ENCODE results near the gene LMF2. TPM values are rescaled to one million over a fixed set of nuclear protein-coding genes. Genes with fewer than 3 reads are reported as not detected.

LMF2 gene
- total RNA-seq, 1 experiment from 2014 or later: 54.2 TPM

DNA sequence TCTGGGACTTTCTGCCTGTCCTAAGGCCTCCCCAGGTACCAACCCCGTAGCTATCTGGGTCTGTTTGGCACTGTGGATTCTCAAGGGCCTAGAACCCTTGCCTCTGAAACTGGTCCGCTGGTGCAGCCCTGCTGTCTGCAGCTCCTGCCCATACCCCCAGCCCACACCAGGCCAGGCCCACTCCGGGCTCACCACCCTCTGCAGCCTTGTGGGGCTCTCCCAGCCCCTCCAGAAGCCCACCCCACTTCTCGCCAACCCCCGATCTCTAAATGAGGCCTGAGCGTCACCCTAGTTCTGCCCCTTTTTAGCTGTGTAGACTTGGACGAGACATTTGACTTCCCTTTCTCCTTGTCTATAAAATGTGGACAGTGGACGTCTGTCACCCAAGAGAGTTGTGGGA lies 42.9 kb upstream of the LMF2 start:
- Histone ChIP-seq H3K4me1 (ENCODE audit: control insufficient read depth, insufficient read depth, low read length) (peaks cover 4% of the 10 kb centered on the region; the same call in 1 of the 2 replicates), H3K36me3 (ENCODE audit: control insufficient read depth, insufficient read depth, low read length) (no peaks in the 10 kb centered on the region), H3K4me3 (ENCODE audit: low read depth in 2 of 2, low read length in 2 of 2) (no peak overlapping the region), H3K27me3 (ENCODE audit: control insufficient read depth, insufficient read depth, low read length) (no peaks in the 10 kb centered on the region), H3K27ac (ENCODE audit: low read length) (no peak overlapping the region), H3K9me3 (ENCODE audit: control insufficient read depth, insufficient read depth, low read depth, low read length) (no peaks in the 10 kb centered on the region)
- POLR2A ChIA-PET: interaction anchor here (0.6 kb wide), 1 partner anchor 51 kb away, joined by 10 read pairs; no protein-coding TSS in a partner anchor
- intact Hi-C loops (cut with micrococcal nuclease; ENCODE audit: unreplicated experiment): no loop called here
- no TSS peak for BruUV-seq (replicated peaks)
- no peak for TF ChIP-seq TCF7L2 (IDR thresholded peaks at IDR 0.05; ENCODE audit: low read depth, low read length)
- no peak for ATAC-seq
- DNase-seq (ENCODE audit: low read depth, low spot score): no peak
- in situ Hi-C loops (cut with HindIII; ENCODE audit: low pct_unique_long_range_greater_than_20kb, low sequenced_read_pairs): no loop called here
- CTCF ChIA-PET: no interaction called here

DNA sequence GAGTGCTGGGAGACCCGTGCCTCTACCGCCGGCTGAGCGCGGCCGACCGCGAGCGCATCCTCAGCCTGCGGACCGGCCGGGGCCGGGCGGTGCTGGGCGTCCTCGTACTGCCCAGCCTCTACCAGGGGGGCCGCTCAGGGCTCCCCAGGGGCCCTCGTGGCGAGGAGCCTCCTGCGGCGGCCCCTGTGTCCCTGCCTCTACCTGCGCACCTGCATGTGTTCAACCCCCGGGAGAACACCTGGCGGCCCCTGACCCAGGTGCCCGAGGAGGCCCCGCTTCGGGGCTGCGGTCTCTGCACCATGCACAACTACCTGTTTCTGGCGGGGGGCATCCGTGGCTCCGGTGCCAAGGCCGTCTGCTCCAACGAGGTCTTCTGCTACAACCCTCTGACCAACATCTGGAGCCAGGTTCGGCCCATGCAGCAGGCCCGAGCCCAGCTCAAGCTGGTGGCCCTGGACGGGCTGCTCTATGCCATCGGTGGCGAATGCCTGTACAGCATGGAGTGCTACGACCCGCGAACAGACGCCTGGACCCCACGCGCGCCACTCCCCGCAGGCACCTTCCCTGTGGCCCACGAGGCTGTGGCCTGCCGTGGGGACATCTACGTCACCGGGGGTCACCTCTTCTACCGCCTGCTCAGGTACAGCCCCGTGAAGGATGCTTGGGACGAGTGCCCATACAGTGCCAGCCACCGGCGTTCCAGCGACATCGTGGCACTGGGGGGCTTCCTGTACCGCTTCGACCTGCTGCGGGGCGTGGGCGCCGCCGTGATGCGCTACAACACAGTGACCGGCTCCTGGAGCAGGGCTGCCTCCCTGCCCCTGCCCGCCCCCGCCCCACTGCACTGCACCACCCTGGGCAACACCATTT lies 41.7 kb upstream of the LMF2 start:
- Histone ChIP-seq H3K27me3 (ENCODE audit: control insufficient read depth, insufficient read depth, low read length) (no peaks in the 10 kb centered on the region), H3K36me3 (ENCODE audit: control insufficient read depth, insufficient read depth, low read length) (no peaks in the 10 kb centered on the region), H3K9me3 (ENCODE audit: control insufficient read depth, insufficient read depth, low read depth, low read length) (no peaks in the 10 kb centered on the region), H3K27ac (ENCODE audit: low read length) (no peak overlapping the region), H3K4me3 (ENCODE audit: low read depth in 2 of 2, low read length in 2 of 2) (no peak overlapping the region), H3K4me1 (ENCODE audit: control insufficient read depth, insufficient read depth, low read length) (peaks cover 14% of the 10 kb centered on the region)
- intact Hi-C loops (cut with micrococcal nuclease; ENCODE audit: unreplicated experiment) (no loop called here), in situ Hi-C loops (cut with HindIII; ENCODE audit: low pct_unique_long_range_greater_than_20kb, low sequenced_read_pairs) (no loop called here)
- ChIA-PET CTCF (interaction anchor here (0.5 kb wide), 1 partner anchor 8 kb away, joined by 3 read pairs; no protein-coding TSS in a partner anchor), POLR2A (no interaction called here)
- no peak for ATAC-seq
- TF ChIP-seq, protein P1, sequence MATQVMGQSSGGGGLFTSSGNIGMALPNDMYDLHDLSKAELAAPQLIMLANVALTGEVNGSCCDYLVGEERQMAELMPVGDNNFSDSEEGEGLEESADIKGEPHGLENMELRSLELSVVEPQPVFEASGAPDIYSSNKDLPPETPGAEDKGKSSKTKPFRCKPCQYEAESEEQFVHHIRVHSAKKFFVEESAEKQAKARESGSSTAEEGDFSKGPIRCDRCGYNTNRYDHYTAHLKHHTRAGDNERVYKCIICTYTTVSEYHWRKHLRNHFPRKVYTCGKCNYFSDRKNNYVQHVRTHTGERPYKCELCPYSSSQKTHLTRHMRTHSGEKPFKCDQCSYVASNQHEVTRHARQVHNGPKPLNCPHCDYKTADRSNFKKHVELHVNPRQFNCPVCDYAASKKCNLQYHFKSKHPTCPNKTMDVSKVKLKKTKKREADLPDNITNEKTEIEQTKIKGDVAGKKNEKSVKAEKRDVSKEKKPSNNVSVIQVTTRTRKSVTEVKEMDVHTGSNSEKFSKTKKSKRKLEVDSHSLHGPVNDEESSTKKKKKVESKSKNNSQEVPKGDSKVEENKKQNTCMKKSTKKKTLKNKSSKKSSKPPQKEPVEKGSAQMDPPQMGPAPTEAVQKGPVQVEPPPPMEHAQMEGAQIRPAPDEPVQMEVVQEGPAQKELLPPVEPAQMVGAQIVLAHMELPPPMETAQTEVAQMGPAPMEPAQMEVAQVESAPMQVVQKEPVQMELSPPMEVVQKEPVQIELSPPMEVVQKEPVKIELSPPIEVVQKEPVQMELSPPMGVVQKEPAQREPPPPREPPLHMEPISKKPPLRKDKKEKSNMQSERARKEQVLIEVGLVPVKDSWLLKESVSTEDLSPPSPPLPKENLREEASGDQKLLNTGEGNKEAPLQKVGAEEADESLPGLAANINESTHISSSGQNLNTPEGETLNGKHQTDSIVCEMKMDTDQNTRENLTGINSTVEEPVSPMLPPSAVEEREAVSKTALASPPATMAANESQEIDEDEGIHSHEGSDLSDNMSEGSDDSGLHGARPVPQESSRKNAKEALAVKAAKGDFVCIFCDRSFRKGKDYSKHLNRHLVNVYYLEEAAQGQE (IDR thresholded peaks at IDR 0.05; ENCODE audit: insufficient read depth in 1 of 2, low read depth in 2 of 2, low read length in 1 of 2): no peak
- TF ChIP-seq SIN3A (IDR thresholded peaks at IDR 0.05; ENCODE audit: borderline replicate concordance, insufficient read depth, low read depth, low read length) (no peak), POLR2AphosphoS5 (IDR thresholded peaks at IDR 0.05; ENCODE audit: low read depth, low read length) (no peak), TCF7L2 (IDR thresholded peaks at IDR 0.05; ENCODE audit: low read depth, low read length) (no peak)
- TF ChIP-seq, protein P2, sequence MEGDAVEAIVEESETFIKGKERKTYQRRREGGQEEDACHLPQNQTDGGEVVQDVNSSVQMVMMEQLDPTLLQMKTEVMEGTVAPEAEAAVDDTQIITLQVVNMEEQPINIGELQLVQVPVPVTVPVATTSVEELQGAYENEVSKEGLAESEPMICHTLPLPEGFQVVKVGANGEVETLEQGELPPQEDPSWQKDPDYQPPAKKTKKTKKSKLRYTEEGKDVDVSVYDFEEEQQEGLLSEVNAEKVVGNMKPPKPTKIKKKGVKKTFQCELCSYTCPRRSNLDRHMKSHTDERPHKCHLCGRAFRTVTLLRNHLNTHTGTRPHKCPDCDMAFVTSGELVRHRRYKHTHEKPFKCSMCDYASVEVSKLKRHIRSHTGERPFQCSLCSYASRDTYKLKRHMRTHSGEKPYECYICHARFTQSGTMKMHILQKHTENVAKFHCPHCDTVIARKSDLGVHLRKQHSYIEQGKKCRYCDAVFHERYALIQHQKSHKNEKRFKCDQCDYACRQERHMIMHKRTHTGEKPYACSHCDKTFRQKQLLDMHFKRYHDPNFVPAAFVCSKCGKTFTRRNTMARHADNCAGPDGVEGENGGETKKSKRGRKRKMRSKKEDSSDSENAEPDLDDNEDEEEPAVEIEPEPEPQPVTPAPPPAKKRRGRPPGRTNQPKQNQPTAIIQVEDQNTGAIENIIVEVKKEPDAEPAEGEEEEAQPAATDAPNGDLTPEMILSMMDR (IDR thresholded peaks at IDR 0.05): no peak
- BruUV-seq (replicated peaks): no TSS peak
- DNase-seq (ENCODE audit: low read depth, low spot score): no peak
